RWPE2 (cell line): ENCODE measurements around the gene SMC6.

ENCODE experiments used
- ATAC-seq: fragments of 200-7000 bp; cut with Tn5 transposase; 3 replicates; pipeline ENCODE4 v1.9.1; 2021; ENCODE audit warnings: low read depth
- DNase-seq: peaks from one replicate; pipeline ENCODE4 v3.0.0-alpha.2; 2020; ENCODE audit warnings: low spot score
- H3K27ac ChIP-seq: fragments of 450-650 bp; 2 replicates; pipeline ENCODE4 v1.5.1; 2017; ENCODE audit warnings: mild to moderate bottlenecking; ENCODE audit not compliant: poor library complexity, severe bottlenecking
- H3K27me3 ChIP-seq: fragments of 250-450 bp; sonication (Bioruptor Pico); 2 replicates; pipeline ENCODE4 v1.5.1; 2021; ENCODE audit warnings: mild to moderate bottlenecking, moderate library complexity; ENCODE audit not compliant: insufficient read depth, poor library complexity, severe bottlenecking
- H3K36me3 ChIP-seq: fragments of 250-450 bp; sonication (Bioruptor Pico); 2 replicates; pipeline ENCODE4 v1.5.1; 2020; ENCODE audit warnings: low read depth, mild to moderate bottlenecking, moderate library complexity
- H3K4me1 ChIP-seq: fragments of 250-450 bp; sonication (Bioruptor Pico); 2 replicates; pipeline ENCODE4 v1.5.1; 2021; ENCODE audit warnings: mild to moderate bottlenecking, moderate library complexity; ENCODE audit not compliant: insufficient read depth, poor library complexity, severe bottlenecking
- H3K4me3 ChIP-seq: fragments of 250-450 bp; sonication (Bioruptor Pico); 2 replicates; pipeline ENCODE4 v1.5.1; 2021; ENCODE audit warnings: mild to moderate bottlenecking, moderate library complexity; ENCODE audit not compliant: severe bottlenecking
- H3K9me3 ChIP-seq: fragments of 250-450 bp; sonication (Bioruptor Pico); 2 replicates; pipeline ENCODE4 v1.5.1; 2021; ENCODE audit warnings: mild to moderate bottlenecking, moderate library complexity; ENCODE audit not compliant: severe bottlenecking
- TF ChIP-seq, protein P1 (sequence below): fragments of 450-650 bp; IDR thresholded peaks from one replicate; pipeline ENCODE4 v1.5.1; 2017; ENCODE audit warnings: mild to moderate bottlenecking, moderate library complexity; ENCODE audit not compliant: poor library complexity, severe bottlenecking

Gene SMC6

DNA sequence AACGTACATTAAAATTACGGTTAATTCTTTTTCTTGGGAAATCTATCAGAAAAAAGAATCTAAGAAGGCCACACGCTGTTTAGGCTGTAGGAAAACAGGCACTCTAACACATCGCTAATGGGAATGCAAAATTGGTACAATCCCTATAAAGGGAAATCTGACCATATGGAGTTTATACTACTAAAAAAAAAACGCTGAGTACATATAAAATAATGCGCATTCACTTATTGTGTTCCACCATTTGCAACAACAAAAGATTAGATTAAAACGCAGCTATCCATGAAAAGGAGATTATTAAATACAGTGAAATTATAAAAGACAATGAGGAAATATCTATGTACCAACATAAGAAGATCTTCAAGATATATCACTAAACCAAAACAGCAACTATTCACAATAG, 62.8 kb downstream of the SMC6 start:
- H3K36me3 ChIP-seq: peaks cover 82% of the 10 kb centered on the region
- DNase-seq: no peak
- TF ChIP-seq, protein P1, sequence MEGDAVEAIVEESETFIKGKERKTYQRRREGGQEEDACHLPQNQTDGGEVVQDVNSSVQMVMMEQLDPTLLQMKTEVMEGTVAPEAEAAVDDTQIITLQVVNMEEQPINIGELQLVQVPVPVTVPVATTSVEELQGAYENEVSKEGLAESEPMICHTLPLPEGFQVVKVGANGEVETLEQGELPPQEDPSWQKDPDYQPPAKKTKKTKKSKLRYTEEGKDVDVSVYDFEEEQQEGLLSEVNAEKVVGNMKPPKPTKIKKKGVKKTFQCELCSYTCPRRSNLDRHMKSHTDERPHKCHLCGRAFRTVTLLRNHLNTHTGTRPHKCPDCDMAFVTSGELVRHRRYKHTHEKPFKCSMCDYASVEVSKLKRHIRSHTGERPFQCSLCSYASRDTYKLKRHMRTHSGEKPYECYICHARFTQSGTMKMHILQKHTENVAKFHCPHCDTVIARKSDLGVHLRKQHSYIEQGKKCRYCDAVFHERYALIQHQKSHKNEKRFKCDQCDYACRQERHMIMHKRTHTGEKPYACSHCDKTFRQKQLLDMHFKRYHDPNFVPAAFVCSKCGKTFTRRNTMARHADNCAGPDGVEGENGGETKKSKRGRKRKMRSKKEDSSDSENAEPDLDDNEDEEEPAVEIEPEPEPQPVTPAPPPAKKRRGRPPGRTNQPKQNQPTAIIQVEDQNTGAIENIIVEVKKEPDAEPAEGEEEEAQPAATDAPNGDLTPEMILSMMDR: no peak
- no peak overlapping the region for H3K27ac ChIP-seq
- no peaks in the 10 kb centered on the region for H3K9me3 ChIP-seq
- ATAC-seq: no peak
- no peak overlapping the region for H3K4me3 ChIP-seq
- H3K4me1 ChIP-seq: no peaks in the 10 kb centered on the region
- H3K27me3 ChIP-seq: no peaks in the 10 kb centered on the region

GRCh38 chr2:17689010-17689409, 64.6 kb downstream of the SMC6 start:
- TF ChIP-seq, protein P1: no peak
- Histone ChIP-seq H3K27me3 (no peaks in the 10 kb centered on the region), H3K36me3 (peaks cover 79% of the 10 kb centered on the region), H3K27ac (no peak overlapping the region), H3K4me1 (no peaks in the 10 kb centered on the region), H3K4me3 (no peak overlapping the region), H3K9me3 (no peaks in the 10 kb centered on the region)
- no peak for ATAC-seq
- no peak for DNase-seq

- ATAC-seq (no peak), DNase-seq (no peak)
- Histone ChIP-seq H3K4me1 (no peaks in the 10 kb centered on the region), H3K27me3 (no peaks in the 10 kb centered on the region), H3K27ac (no peak overlapping the region), H3K36me3 (peaks cover 79% of the 10 kb centered on the region), H3K9me3 (no peaks in the 10 kb centered on the region), H3K4me3 (no peak overlapping the region)
- TF ChIP-seq, protein P1: no peak
These were observed 65.0 kb downstream of the SMC6 start for GRCh38 chr2:17688600-17688999.

- H3K27ac ChIP-seq: no peak overlapping the region
- H3K36me3 ChIP-seq: peaks cover 78% of the 10 kb centered on the region
- no peak for ATAC-seq
- no peak overlapping the region for H3K4me3 ChIP-seq
- no peaks in the 10 kb centered on the region for H3K9me3 ChIP-seq
- H3K27me3 ChIP-seq: no peaks in the 10 kb centered on the region
- TF ChIP-seq, protein P1: no peak
- H3K4me1 ChIP-seq: peaks cover 2% of the 10 kb centered on the region
- no peak for DNase-seq
These were observed 69.6 kb downstream of the SMC6 start for GRCh38 chr2:17683981-17684380.

GRCh38 chr2:17682098-17682857, 71.3 kb downstream of the SMC6 start:
- DNase-seq (no peak), ATAC-seq (no peak)
- TF ChIP-seq, protein P1: no peak
- H3K27me3 ChIP-seq: no peaks in the 10 kb centered on the region
- peaks cover 80% of the 10 kb centered on the region for H3K36me3 ChIP-seq
- H3K4me3 ChIP-seq: no peak overlapping the region
- H3K27ac ChIP-seq: no peak overlapping the region
- peaks cover 2% of the 10 kb centered on the region for H3K4me1 ChIP-seq
- H3K9me3 ChIP-seq: no peaks in the 10 kb centered on the region
